ENCODE measurements around the gene BEST1.

BEST1 gene

DNA sequence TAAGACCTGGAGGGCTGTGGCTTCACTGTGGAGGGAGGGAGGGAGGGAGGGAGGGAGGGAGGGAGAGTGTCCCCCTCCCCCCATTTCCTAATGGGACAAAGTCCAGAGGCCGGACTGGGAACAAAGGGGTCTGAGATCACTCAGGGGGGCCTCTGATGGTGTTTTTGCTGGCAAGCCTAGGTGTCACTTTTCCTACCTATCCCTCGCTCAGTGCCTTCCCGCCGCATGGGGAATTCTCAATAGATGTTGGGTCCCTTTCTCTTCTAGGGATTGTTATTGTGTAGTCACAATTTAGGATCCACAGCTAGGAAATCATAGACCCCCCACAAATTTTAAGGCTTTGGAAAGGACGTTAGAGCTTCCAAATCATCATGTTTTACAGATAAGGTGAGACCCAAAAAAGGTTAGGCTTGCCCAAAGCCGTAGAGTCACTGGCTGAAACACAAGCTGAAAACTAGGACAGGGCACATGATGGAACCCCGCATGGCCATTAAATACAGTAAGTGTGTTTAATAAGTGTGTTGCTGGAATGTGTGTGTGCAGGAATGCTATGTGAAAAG, 22.0 kb downstream of the BEST1 start:
- Mint-ChIP-seq H3K4me1 (ENCODE audit: low read depth) (peaks cover 45% of the 10 kb centered on the region), H3K4me3 (peak overlapping the region; percentile 46), H3K9me3 (ENCODE audit: low read depth) (no peaks in the 10 kb centered on the region)

DNA sequence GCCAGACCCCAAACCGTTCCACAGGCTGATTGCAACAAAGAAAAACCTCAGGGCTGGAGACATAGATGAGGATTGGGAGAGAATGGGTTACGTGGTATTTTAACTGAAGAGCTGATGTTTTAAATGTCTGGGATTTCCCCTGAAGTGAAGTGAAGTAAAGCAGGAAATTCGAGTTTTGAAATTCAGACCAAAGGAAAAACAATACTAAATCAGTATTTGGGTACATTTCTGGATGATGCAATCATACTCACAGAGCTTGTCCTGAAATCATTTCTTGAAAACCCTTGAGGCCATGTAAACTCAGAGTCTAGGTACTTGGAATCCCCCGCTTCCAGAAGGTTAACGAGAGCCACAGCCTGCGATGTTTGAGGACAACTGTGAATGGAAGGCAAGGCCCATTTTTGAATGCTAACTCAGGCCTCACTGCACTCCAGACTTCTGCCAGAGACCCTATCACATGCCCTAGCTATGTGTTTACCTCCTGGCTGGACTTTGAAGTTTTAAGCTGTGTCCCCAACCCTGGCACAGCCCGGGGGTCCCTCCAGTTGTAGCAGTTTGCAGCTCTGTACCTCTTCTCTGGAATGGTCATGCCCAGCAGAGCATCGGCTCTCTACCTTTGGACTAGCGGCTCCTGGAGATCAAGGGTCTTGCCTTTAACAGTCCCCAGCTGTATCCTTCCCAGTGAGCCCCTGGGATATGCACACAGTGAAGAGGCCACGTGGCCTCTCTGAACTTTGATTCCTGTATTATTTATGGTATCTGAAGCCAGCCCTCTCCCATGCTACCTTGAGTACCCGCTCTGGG, 22.7 kb downstream of the BEST1 start:
- H3K4me1 Mint-ChIP-seq (ENCODE audit: low read depth): peaks cover 45% of the 10 kb centered on the region
- peak overlapping the region; percentile 46 for H3K4me3 Mint-ChIP-seq
- H3K27me3 Mint-ChIP-seq: no peaks in the 10 kb centered on the region
- peak overlapping the region; percentile 82 for H3K27ac Mint-ChIP-seq
- H3K9me3 Mint-ChIP-seq (ENCODE audit: low read depth): no peaks in the 10 kb centered on the region
- H3K36me3 Mint-ChIP-seq: no peaks in the 10 kb centered on the region

More for the DNA sequence above, 22.0 kb downstream of the BEST1 start:
- Mint-ChIP-seq H3K36me3 (no peaks in the 10 kb centered on the region), H3K27ac (peak overlapping the region; percentile 82), H3K27me3 (no peaks in the 10 kb centered on the region)

DNA sequence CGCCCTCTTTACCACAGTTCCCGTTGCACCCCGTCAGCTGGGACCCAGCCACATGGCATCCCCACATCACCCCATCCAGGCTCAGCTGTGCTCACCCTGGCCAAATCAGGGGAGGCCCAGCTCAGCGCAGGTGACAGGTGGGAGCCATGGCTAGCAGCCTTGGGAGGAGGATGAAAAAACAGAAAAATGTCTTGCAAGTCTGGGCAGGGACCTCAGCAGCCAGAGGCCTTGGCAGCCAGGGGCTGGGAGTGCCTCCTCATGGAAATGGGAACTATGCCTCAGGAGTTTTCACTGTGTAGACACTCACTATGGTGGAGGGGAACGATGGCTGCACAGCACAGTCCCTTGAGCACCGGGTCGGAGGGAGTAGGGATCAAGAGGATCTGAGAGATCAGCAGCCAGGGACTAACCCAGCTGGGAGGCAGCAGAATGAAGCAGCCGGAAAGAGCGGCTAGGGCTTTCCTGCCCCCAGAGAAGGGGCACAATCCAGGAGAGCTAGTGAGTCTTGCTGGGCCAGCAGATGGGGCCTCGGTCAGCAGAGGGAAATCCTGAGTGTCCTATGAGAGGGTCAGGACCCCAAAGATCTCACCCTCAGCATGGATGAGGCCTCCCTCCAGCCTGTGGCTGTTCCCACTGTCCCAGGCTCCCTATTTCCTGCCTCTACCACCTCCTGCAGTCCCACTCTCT, 23.5 kb downstream of the BEST1 start:
- H3K27ac Mint-ChIP-seq: peak overlapping the region; percentile 82
- no peaks in the 10 kb centered on the region for H3K9me3 Mint-ChIP-seq (ENCODE audit: low read depth)
- no peaks in the 10 kb centered on the region for H3K27me3 Mint-ChIP-seq
- H3K36me3 Mint-ChIP-seq: no peaks in the 10 kb centered on the region
- H3K4me1 Mint-ChIP-seq (ENCODE audit: low read depth): peaks cover 42% of the 10 kb centered on the region
- H3K4me3 Mint-ChIP-seq: no peak overlapping the region

DNA sequence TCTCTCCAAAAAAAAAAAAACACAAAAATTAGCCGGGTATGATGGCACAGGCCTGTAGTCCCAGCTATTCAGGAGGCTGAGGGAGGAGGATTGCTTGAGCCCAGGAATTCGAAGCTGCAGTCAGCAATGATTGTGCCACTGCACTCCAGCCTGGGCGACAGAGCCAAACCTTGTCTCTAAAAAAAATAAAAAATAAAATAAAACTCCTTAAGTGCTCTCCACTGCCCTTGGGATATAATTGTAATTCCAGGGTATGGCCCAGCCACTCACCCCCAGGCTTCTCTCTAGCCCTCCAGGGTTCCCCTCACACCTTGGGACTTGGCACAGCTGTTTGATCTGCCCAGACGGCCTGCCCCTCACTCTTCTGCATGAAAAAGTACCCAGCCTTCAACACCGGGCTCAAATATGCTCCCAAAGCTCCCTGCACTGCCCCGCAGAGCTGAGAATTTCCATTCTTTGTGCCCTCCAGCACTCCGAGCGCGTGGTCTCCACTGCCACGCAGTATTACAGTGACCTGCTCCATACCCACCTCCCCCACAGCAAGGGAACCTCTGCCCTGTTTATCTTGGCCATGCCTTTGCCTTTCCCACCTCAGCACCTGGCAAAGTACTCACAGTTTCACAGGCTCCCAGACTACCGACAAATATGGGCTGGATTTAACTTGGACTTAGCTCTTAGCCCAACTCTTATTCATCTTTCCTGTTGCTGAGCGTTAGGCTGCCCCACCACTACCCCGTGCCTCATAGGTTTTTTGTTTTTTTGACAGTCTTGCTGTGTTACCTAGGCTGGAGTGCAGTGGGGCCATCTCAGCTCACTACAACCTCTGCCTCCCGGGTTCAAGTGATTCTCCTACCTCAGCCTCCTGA, 24.8 kb downstream of the BEST1 start:
- Mint-ChIP-seq H3K4me3 (no peak overlapping the region), H3K27ac (peak overlapping the region; percentile 46), H3K36me3 (no peaks in the 10 kb centered on the region), H3K9me3 (ENCODE audit: low read depth) (no peaks in the 10 kb centered on the region), H3K4me1 (ENCODE audit: low read depth) (peaks cover 31% of the 10 kb centered on the region), H3K27me3 (no peaks in the 10 kb centered on the region)

DNA sequence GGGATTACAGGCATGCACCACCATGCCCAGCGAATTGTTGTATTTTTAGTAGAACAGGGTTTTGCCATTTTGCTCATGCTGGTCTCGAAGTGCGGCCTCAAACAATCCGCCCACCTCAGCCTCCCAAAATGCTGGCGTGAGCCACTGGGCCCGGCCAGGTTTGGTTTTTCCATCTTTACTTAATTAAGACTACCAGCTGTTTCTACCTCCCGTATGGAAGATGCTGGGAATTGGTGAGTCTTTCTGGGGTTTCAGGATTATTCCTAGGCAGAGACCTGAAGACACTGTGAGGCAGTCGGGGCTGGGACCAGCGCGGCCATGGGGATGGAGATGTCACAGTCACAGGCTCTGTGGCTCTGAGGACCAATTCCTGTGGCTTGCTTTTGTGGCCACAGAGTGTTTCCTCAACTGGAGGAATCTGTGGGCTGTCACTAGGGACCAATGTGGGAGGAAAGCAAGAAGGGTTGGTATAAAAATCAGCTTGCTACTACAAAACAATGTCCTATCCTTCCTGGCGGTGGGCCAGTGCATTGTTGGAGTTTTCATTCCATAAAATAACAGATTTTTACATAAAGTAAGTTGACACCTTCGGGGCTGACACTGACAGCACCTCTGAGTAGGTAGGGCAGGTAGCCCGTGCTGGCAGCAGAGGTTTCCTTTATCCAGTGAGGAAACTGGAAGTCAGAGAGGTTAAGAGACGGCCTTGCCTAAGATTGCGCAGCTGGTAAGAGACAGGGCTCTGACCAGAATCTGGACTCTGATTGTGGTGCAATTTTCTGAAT, 25.7 kb downstream of the BEST1 start:
- Mint-ChIP-seq H3K4me1 (ENCODE audit: low read depth) (peaks cover 26% of the 10 kb centered on the region), H3K36me3 (no peaks in the 10 kb centered on the region), H3K27me3 (no peaks in the 10 kb centered on the region), H3K27ac (peak overlapping the region; percentile 46), H3K9me3 (ENCODE audit: low read depth) (no peaks in the 10 kb centered on the region), H3K4me3 (no peak overlapping the region)

DNA sequence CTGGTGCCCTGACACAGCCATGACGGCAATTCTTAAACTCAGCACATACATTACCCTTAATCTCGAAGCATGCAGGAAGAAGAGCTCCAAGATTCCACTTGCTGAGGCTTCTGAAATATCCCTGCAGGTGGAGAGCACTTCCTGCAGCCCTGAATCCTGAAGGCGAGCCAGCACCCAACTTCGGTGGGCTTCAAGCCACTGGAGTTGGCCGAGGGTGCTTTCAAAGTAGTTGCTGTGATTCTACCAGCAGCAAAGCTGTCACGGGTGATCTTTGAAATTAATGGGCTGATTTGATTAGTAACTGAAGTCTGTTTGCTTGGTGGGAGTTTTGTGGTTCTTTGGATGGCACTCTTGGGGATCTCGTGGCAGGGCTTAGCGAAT, 26.3 kb downstream of the BEST1 start:
- H3K4me1 Mint-ChIP-seq (ENCODE audit: low read depth): peaks cover 20% of the 10 kb centered on the region

DNA sequence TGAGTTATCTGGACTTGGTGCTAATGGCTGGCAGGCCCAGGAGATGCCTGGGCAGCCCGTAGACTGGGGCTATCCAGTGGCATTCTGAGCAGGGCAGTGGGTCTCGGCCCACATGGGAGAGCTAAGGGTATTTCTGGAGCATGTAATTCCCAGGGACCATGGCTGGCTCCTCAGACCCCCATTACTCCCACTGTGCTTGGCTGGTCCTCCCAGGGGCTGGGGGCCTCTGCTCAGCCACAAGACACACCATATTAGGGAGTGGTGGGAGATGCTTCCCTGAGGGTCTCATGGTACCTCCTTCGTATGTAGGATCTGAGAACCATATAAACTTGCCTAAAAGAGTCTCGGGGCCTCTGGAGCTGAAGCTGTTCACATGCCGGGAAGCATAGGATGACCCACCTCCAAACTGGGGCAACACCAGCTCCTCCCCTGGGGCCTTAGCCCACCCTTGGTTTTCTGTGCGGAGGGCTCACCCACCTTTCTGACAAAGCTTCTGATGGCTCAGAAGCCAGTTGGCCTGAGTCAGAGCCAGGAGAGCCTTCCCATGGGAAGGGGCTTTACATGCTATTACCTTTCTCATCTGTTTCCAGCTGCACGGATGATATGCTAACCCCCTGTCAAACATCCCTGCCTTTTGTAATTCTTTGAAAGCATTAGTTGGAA, 26.8 kb downstream of the BEST1 start:
- Mint-ChIP-seq H3K27me3 (no peaks in the 10 kb centered on the region), H3K27ac (no peak overlapping the region), H3K36me3 (no peaks in the 10 kb centered on the region), H3K4me3 (no peak overlapping the region), H3K9me3 (ENCODE audit: low read depth) (no peaks in the 10 kb centered on the region), H3K4me1 (ENCODE audit: low read depth) (peaks cover 15% of the 10 kb centered on the region)

More for the DNA sequence above, 26.3 kb downstream of the BEST1 start:
- Mint-ChIP-seq H3K4me3 (no peak overlapping the region), H3K9me3 (ENCODE audit: low read depth) (no peaks in the 10 kb centered on the region), H3K27ac (no peak overlapping the region), H3K27me3 (no peaks in the 10 kb centered on the region), H3K36me3 (no peaks in the 10 kb centered on the region)

DNA sequence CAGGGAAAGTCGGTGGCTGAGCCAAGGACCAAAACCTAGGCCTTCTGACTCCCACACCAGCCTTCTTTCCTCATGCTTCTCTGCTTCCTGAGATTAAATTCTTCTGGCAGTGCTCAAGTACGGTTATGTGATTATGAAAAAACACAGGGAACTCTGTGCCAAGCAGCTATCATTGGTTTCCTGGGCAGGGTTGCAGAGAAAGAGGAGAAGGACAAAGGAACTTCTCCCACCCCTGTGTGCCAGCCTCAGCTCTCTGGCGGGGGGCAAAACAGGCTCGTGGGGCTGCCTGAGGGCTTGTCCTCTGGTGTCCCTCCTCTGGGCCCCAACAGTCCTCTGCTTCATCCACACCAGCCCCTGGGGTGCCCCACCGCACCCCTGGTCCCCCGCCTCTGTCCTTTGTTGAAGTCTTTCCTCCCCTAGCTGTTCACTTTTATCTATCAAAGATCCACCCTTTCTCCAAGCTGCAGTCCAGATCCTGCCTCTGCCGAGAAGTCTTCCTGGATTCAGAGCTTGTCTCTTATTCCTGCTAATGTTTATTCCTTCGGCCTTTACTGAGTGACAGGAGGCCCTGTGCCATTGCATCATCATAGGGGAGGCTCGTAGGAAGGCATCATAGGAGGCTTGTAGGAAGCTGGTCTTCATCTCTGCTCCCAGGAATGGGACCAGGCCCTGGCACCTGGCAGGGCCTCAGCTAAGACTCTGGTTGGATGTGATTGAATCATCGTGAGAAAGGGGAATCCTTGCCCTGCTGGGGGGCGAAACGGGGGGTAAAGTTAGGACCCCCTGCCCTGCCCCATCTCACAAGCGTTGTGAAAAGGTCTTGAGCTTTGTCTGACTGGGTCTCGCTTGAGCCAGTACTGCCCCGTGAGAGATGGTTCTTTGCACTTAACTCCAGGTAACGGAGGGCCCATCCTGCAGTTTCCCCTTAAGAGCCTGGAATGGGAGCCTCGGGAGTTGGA, 28.8 kb downstream of the BEST1 start:
- Mint-ChIP-seq H3K4me3 (no peak overlapping the region), H3K27me3 (no peaks in the 10 kb centered on the region), H3K4me1 (ENCODE audit: low read depth) (no peaks in the 10 kb centered on the region), H3K36me3 (no peaks in the 10 kb centered on the region), H3K27ac (no peak overlapping the region), H3K9me3 (ENCODE audit: low read depth) (no peaks in the 10 kb centered on the region)

DNA sequence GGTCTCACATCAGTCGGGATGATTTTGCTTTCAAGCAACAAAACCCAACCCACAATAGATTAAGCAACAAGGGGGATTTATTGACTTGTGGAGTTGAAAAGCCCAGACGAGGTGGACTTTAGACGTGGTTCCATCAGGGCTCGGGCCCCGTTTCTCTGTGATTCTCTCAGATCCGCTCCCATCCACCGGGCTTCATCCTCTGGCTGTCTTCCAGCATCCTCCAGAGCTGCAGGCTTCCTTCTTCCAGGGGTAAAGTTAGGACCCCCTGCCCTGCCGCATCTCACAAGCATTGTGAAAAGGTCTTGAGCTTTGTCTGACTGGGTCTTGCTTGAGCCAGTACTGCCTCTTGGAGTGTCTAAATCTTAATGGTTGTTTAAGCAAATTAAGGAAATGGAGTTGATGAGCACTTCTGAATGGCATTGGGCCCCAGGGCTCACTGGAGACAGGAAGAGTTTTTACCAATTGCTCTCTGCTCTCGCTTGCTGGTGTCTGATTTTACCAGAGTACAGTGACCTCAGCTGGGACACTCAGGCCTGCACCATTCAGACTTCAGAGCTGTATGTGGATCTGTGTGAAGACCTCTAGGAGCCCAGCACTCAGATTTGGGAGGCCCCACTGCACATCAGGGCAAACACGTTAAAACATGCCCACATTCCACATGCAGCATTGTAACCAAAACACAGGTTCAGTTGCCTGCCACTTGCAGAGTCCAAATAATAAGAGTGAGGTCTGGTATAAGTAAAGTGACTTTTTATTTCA, 30.8 kb downstream of the BEST1 start:
- H3K36me3 Mint-ChIP-seq: peaks cover 5% of the 10 kb centered on the region
- H3K4me3 Mint-ChIP-seq: no peak overlapping the region
- H3K9me3 Mint-ChIP-seq (ENCODE audit: low read depth): peaks cover under 1% of the 10 kb centered on the region
- no peaks in the 10 kb centered on the region for H3K27me3 Mint-ChIP-seq
- no peak overlapping the region for H3K27ac Mint-ChIP-seq
- H3K4me1 Mint-ChIP-seq (ENCODE audit: low read depth): no peaks in the 10 kb centered on the region

DNA sequence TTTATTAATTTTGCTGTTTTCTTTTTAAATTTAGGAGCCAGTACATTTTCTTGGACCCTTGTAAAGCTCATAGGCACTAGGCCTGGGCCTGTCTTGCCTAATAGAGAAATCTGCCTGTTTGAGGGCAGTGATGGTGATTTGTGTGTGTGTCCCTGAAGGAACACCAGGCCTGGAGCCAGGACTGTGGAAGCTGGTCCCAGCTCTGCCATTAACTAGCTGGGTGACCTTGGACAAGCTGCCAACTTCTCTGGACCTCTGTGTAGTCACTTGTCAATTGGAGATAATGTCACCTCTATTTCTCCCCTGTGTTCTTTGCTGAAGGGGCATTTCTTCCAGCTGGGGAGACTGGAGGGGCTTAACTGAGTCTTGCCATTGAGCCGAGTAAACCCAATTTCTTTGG, 33.3 kb downstream of the BEST1 start:
- no peaks in the 10 kb centered on the region for H3K27me3 Mint-ChIP-seq
- no peaks in the 10 kb centered on the region for H3K4me1 Mint-ChIP-seq (ENCODE audit: low read depth)
- H3K9me3 Mint-ChIP-seq (ENCODE audit: low read depth): peaks cover 5% of the 10 kb centered on the region
- H3K36me3 Mint-ChIP-seq: peaks cover 15% of the 10 kb centered on the region
- H3K27ac Mint-ChIP-seq: no peak overlapping the region
- no peak overlapping the region for H3K4me3 Mint-ChIP-seq

DNA sequence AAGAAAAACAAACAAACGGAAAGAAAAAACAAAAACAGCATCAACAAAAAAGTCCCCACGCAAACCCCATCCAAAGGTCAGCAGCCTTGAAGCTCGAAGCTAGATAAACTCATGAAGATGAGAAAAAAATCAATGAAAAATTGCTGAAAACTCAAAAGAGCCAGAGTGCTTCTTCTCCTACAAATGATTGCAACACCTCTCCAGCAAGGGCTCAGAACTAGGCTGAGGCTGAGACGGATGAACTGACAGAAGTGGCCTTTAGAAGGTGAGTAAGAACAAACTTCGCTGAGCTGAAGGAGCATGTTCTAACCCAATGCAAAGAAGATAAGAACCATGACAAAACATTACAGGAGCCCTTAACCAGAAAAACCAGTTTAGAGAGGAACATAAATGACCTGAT, 35.7 kb downstream of the BEST1 start:
- H3K4me1 Mint-ChIP-seq (ENCODE audit: low read depth): no peaks in the 10 kb centered on the region
- peaks cover 12% of the 10 kb centered on the region for H3K9me3 Mint-ChIP-seq (ENCODE audit: low read depth)
- no peak overlapping the region for H3K4me3 Mint-ChIP-seq
- no peaks in the 10 kb centered on the region for H3K27me3 Mint-ChIP-seq
- H3K36me3 Mint-ChIP-seq: peaks cover 15% of the 10 kb centered on the region
- no peak overlapping the region for H3K27ac Mint-ChIP-seq

DNA sequence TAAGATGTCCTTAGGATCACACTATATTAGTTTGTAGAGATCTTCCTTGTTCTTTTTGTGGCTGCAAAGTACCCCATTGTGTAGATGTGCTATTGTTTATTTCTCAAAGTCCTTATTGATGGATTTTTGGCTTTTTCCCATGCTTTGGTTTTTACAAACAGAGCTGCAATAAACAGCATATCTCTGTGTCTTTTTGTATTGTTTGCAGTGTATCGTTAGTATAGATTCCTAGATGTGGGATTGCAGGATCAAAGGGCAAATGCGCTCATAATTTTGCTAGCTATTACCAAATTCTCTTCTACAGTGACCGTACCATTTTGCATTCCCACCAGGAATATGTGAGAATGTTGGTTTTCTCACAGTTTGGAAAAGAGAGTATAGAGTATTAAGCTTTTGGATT, 44.8 kb downstream of the BEST1 start:
- Mint-ChIP-seq H3K9me3 (ENCODE audit: low read depth) (peaks cover 10% of the 10 kb centered on the region), H3K4me3 (no peak overlapping the region), H3K27ac (no peak overlapping the region), H3K27me3 (no peaks in the 10 kb centered on the region), H3K4me1 (ENCODE audit: low read depth) (no peaks in the 10 kb centered on the region), H3K36me3 (peaks cover 13% of the 10 kb centered on the region)

Measured in activated naive CD8-positive, alpha-beta T cell (primary cell).